A549 (cell line): ENCODE results near the gene CABP7.

Source experiments
- CEBPB ChIP-seq, 2 experiments: fragments of >200 bp in 1 of 2; sonication (Bioruptor Twin) in 1 of 2; formaldehyde crosslinking in 1 of 2; IDR thresholded peaks; 2 replicates each; pipeline ENCODE4 v1.6.1; 2012 to 2016
- CHD4 ChIP-seq: fragments of 200-600 bp; sonication (generic); IDR thresholded peaks from 2 replicates; pipeline ENCODE4 v1.6.1; 2016; ENCODE audit warnings: antibody characterized with exemption, mild to moderate bottlenecking, borderline replicate concordance
- HOXA7 ChIP-seq: fragments of 250-450 bp; sonication (Bioruptor Pico); IDR thresholded peaks from 2 replicates; pipeline ENCODE4 v1.5.0; 2020; ENCODE audit warnings: mild to moderate bottlenecking, moderate library complexity
- NPAS2 ChIP-seq: fragments of 250-450 bp; sonication (Bioruptor Pico); IDR thresholded peaks from 2 replicates; pipeline ENCODE4 v1.8.0; 2022; ENCODE audit warnings: mild to moderate bottlenecking, moderate library complexity, borderline replicate concordance
- TF ChIP-seq, protein P1 (sequence below): fragments of >200 bp; sonication (Bioruptor Twin); formaldehyde crosslinking; IDR thresholded peaks from 3 replicates; pipeline ENCODE4 v1.6.1; 2016
- TF ChIP-seq, protein P2 (sequence below): fragments of >200 bp; sonication (Bioruptor Twin); formaldehyde crosslinking; IDR thresholded peaks from 3 replicates; pipeline ENCODE4 v1.5.1; 2016
- TF ChIP-seq, protein P3 (sequence below): fragments of 200-600 bp; sonication (generic); IDR thresholded peaks from 2 replicates; pipeline ENCODE4 v1.6.1; 2016; ENCODE audit warnings: antibody characterized with exemption, mild to moderate bottlenecking, moderate library complexity
- TF ChIP-seq, protein P4 (sequence below): fragments of 250-450 bp; sonication (Bioruptor Pico); IDR thresholded peaks from 2 replicates; pipeline ENCODE4 v1.5.0; 2021; ENCODE audit warnings: mild to moderate bottlenecking, moderate library complexity, borderline replicate concordance
- TF ChIP-seq, protein P5 (sequence below): IDR thresholded peaks from 2 replicates; pipeline ENCODE4 v1.6.1; 2012
- TF ChIP-seq, protein P6 (sequence below): fragments of 150-350 bp; IDR thresholded peaks from 2 replicates; pipeline ENCODE4 v1.6.1; 2014; ENCODE audit warnings: low read depth, mild to moderate bottlenecking, low read length

DNA sequence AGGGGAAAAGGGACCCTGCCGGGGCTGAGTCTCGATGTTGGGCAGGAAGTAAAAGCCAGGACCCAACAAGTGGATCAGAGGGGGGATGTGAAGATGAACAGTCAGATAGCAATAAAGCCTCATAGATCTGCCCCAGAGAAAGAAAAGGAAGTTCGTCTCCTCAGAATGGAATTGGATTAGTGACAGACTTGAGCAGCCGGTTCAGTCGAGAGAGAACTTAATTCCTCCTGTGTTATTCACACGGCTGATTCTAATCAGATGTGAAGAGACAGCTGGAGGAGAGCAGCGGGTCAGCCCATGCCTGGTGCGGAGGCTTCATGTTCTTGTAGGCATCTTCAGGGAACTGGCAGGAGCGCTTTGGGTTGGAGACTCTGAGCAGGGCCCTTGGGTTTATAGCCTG lies 29.3 kb upstream of the CABP7 start:
- TF ChIP-seq, protein P1, sequence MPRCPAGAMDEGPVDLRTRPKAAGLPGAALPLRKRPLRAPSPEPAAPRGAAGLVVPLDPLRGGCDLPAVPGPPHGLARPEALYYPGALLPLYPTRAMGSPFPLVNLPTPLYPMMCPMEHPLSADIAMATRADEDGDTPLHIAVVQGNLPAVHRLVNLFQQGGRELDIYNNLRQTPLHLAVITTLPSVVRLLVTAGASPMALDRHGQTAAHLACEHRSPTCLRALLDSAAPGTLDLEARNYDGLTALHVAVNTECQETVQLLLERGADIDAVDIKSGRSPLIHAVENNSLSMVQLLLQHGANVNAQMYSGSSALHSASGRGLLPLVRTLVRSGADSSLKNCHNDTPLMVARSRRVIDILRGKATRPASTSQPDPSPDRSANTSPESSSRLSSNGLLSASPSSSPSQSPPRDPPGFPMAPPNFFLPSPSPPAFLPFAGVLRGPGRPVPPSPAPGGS, result no peak
- TF ChIP-seq CHD4 (no peak), HOXA7 (CRISPR knock-in tag) (no peak), CEBPB (IDR thresholded peaks at IDR 0.05) (no peak), NPAS2 (no peak)
- TF ChIP-seq, protein P2, sequence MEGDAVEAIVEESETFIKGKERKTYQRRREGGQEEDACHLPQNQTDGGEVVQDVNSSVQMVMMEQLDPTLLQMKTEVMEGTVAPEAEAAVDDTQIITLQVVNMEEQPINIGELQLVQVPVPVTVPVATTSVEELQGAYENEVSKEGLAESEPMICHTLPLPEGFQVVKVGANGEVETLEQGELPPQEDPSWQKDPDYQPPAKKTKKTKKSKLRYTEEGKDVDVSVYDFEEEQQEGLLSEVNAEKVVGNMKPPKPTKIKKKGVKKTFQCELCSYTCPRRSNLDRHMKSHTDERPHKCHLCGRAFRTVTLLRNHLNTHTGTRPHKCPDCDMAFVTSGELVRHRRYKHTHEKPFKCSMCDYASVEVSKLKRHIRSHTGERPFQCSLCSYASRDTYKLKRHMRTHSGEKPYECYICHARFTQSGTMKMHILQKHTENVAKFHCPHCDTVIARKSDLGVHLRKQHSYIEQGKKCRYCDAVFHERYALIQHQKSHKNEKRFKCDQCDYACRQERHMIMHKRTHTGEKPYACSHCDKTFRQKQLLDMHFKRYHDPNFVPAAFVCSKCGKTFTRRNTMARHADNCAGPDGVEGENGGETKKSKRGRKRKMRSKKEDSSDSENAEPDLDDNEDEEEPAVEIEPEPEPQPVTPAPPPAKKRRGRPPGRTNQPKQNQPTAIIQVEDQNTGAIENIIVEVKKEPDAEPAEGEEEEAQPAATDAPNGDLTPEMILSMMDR, result no peak
- TF ChIP-seq, protein P3, sequence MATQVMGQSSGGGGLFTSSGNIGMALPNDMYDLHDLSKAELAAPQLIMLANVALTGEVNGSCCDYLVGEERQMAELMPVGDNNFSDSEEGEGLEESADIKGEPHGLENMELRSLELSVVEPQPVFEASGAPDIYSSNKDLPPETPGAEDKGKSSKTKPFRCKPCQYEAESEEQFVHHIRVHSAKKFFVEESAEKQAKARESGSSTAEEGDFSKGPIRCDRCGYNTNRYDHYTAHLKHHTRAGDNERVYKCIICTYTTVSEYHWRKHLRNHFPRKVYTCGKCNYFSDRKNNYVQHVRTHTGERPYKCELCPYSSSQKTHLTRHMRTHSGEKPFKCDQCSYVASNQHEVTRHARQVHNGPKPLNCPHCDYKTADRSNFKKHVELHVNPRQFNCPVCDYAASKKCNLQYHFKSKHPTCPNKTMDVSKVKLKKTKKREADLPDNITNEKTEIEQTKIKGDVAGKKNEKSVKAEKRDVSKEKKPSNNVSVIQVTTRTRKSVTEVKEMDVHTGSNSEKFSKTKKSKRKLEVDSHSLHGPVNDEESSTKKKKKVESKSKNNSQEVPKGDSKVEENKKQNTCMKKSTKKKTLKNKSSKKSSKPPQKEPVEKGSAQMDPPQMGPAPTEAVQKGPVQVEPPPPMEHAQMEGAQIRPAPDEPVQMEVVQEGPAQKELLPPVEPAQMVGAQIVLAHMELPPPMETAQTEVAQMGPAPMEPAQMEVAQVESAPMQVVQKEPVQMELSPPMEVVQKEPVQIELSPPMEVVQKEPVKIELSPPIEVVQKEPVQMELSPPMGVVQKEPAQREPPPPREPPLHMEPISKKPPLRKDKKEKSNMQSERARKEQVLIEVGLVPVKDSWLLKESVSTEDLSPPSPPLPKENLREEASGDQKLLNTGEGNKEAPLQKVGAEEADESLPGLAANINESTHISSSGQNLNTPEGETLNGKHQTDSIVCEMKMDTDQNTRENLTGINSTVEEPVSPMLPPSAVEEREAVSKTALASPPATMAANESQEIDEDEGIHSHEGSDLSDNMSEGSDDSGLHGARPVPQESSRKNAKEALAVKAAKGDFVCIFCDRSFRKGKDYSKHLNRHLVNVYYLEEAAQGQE, result no peak
- TF ChIP-seq, protein P4, sequence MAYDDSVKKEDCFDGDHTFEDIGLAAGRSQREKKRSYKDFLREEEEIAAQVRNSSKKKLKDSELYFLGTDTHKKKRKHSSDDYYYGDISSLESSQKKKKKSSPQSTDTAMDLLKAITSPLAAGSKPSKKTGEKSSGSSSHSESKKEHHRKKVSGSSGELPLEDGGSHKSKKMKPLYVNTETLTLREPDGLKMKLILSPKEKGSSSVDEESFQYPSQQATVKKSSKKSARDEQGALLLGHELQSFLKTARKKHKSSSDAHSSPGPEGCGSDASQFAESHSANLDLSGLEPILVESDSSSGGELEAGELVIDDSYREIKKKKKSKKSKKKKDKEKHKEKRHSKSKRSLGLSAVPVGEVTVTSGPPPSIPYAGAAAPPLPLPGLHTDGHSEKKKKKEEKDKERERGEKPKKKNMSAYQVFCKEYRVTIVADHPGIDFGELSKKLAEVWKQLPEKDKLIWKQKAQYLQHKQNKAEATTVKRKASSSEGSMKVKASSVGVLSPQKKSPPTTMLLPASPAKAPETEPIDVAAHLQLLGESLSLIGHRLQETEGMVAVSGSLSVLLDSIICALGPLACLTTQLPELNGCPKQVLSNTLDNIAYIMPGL, result no peak
- TF ChIP-seq, protein P5, sequence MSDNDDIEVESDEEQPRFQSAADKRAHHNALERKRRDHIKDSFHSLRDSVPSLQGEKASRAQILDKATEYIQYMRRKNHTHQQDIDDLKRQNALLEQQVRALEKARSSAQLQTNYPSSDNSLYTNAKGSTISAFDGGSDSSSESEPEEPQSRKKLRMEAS, result no peak
- TF ChIP-seq, protein P6, sequence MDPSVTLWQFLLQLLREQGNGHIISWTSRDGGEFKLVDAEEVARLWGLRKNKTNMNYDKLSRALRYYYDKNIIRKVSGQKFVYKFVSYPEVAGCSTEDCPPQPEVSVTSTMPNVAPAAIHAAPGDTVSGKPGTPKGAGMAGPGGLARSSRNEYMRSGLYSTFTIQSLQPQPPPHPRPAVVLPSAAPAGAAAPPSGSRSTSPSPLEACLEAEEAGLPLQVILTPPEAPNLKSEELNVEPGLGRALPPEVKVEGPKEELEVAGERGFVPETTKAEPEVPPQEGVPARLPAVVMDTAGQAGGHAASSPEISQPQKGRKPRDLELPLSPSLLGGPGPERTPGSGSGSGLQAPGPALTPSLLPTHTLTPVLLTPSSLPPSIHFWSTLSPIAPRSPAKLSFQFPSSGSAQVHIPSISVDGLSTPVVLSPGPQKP, result no peak
